HG03457 (cell line): ENCODE measurements around the gene ITGA3.
"Not testable (repeated sequence)": the region's sequence is repeated elsewhere in the genome, so short reads cannot be mapped to it uniquely, and the experiment has no call there.

Experiments used
- ATAC-seq: cut with Tn5 transposase; IDR thresholded peaks from one replicate; pipeline ENCODE4 v1.9.1; 2021; ENCODE audit warnings: moderate number of reproducible peaks; ENCODE audit not compliant: unreplicated experiment

The ITGA3 gene

DNA sequence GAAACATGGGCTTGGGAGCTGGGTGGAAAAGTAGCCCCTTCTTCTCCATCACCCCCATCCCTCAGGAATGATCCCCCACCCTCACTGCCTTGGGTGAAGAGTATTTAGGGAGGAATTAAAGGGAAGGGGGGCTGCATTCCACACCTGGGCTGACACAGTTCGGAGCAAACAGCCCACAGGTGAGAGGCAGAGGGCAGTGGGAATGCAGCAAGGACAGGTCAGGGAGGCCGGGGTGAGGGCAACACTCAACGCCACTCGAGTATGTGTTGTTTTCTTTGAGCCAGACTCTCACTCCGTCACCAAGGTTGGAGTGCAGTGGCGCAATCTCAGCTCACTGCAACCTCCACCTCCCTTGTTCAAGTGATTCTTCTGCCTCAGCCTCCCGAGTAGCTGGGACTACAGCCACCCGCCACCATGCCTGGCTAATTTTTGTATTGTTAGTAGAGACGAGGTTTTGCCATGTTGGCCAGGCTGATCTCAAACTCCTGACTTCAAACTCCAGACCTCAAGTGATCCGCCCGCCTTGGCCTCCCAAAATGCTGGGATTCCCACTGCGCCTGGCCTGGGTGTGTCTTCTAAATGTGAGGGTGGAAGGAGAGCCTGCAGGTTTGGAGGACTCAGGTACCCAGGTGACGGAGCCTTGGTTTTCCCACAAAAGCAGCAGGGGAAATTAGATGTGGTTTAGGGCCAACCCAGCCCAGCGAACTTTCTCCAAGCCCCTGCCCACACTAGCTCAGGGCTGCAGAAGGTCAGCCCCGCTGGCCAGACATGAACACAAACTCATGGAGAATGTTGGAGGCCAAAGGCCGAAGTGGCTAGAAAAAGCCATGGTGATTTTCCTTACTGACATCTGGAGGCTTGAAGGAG is 21.2 kb upstream of the ITGA3 start:
- ATAC-seq = no peak

DNA sequence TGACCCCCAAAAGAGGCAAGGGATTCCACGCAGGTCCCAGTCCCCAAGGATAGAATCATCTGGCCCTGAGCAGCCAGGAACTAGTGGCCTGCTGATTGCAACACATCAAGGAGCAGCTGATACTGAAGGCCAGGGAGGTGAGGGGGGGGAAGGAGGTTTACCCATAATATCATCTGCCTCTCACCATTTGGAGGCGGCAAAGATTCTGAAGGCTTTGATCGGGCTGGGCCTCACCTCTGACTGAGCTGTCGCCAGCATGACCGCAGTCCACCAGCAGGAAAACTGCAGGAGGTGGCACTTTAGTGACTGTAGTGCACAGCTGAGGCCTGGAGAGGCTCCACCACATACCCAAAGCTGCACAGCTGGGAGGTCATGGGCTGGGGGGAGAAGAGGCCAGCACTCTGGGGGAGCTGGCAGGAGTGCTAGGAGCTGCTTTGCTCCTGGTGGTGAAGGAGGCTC is 20.5 kb upstream of the ITGA3 start:
- no peak for ATAC-seq

DNA sequence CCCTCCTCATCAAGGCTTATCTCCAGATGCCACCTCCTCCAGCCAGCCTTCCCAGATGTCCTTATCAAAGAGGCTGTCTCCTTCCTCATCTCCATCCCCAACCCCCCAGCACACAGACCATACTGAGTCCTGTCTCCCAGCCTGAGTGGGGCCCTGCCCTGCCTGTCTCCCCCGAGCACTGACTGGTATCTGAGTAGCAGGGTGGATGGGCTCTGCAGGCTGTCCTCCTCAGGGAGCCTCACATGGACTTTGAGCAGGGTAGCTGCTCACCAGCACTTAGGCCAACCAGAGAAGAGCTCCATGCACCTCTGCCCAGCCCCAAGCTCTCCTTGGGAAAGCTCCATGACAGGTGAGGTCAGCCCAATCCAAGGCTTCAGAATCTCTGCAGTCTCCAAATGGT is 20.0 kb upstream of the ITGA3 start:
- no peak for ATAC-seq

DNA sequence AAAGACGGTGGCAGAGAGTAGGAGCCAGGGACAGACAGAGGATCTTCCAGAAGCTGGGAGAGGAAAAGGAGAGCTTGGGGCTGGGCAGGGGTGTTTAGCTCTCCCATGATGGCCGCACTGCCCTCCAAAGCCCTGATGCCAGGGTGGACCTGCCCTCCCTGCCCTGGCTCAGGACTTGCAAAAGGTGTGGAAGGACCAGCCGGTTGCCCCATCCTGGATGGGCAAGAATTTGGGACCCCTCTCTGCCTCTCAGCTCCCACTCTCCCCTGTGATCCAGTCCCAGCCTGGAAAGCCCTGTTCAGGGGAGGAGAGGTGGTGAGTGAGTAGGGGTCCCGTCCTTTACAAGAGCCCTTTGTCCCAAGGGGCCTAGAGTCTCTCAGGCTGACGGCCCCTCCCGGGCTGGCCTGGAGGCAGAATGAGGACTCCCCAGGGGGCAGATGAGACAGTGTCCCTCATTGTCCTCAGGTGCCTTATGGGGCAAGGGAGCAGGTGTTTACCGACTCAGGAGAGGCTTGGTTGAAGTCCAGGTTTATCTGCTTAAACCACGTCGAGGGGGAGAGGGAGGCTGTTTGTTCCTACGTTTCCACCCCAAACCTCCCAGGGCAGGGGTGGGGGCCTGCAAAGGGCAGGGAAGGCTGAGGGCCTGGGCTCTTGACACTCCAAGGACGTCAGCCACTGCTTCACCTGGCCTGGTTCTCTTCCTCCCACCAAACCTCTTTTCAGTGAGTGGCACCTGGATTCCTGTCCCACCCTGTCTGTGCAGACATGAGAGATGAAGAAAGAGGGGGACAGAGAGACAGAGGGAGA is 19.3 kb upstream of the ITGA3 start:
- ATAC-seq = no peak

DNA sequence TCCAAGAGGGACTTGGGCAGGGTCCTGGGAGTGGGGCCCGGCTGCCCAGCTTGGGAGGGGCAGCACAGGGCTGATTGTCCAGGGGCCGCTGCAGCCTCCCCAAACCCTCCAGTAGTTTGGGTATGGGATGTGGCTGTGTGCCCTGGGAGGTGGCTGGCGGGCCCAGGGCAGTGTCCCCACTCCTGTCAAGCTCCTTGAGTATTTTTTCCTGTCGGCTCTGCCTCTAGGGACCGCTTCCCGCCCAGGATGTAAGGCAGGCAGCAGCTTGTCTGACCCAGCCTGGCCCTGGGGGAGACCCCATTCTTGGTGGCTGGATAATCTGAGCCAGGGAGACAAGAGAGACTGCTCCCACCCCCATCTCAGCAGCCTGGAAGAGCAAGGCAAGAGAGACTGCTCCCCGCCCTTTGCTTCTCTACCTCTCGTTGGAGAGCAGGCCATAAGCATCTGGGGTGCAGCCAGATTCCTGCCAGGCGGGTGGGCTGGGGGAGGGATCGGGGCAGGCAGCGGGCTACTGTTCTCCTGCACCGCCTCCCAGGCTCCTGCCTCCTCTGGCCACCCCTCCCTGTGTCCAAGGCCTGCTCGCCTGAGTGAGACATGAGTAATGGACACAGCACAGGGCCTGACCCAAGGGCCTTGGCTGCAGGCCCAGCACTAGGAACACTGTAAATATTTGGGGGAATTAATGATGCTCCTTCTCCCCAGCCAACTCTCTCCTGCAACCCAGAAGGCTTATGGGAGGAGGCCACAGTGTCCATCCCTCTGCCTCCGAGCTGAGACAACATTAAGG is 18.4 kb upstream of the ITGA3 start:
- no peak for ATAC-seq

DNA sequence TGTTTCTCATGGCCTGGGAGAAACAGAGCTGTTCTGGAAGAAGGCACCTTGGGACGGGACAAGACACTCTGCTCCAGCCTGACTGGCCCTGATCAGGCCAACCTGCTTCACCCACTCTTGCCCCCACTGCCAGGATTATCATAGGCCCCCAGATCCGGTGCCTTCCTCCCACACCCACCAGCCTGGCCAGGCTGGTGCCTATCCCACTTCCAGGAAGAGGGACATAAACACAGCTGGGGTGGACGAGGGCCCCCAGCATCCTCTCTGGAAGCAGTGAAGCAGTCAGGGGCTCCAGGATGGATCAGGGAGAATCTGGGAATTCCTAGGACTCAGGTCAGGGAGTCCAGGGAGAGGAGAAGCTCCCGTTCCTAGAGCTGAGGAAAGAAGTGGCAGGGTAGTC is 16.9 kb upstream of the ITGA3 start:
- no peak for ATAC-seq

DNA sequence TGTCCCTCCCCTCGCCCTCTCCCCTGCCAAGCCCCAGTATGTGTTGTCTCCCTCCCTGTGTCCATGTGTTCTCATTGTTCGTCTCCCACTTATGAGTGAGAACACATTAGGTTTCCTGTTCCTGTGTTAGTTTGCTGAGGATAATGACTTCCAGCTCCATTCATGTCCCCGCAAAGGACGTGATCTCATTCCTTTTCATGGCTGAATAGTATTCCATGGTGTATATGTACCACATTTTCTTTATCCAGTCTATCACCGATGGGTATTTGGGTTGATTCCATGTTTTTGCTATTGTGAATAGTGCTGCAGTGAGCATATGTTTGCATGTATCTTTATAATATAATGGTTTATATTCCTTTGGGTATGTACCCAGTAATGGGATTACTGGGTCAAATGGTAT is 15.4 kb upstream of the ITGA3 start:
- ATAC-seq = not testable (repeated sequence)

DNA sequence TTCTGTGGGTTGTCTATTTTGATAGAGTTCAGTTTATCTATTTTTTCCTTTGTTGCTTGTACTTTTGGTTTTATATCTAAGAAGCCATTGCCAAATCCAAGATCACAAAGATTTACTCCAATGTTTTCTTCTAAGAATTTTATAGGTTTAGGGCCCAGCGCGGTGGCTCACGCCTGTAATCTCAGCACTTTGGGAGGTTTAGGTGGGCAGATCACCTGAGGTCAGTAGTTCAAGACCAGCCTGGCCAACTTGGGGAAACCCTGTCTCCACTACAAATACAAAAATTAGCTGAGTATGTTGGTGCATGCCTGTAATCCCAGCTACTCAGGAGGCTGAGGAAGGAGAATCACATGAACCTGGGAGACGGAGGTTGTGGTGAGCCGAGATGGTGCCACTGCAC is 13.7 kb upstream of the ITGA3 start:
- ATAC-seq = no peak

DNA sequence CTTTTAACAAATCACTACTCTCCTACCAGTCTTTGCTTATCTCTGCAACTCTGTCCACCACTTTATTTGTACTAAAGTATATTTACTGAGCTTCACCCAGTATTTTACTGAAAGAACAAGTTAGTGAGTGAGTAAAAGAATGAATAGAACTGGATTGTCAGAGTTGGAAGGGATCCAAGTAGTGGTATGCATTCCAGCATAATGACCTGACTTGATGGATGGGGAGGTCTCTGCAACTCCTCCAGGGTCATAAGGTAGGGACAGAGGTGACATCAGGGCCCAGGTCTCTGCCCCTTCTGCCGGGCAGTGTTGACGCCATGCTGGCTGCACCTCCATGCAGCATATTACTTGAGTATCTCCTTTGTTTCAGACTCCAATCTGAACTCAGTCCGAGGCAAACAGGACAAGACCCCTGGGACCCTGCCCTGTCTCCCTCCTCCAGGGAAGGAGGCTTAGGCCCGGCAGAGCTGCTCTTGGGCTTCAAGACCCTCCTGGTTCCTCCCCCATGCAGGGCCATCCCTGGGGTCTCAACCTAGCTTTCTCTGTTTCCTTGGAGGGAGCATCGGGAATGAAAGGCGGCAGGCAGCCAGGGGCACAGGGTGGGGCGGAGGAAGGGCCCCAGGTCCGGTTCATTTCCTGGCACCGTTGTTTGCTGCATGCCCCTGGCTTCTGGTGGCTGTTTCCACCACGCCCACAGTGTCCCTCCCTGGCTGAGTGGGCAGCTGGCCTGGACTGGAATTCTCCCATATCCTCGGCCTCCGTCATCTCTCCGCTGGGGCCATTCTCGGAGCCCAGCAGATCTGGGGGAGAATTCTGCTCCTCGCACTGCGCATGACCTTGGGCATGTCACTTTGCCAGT is 12.4 kb upstream of the ITGA3 start:
- no peak for ATAC-seq

DNA sequence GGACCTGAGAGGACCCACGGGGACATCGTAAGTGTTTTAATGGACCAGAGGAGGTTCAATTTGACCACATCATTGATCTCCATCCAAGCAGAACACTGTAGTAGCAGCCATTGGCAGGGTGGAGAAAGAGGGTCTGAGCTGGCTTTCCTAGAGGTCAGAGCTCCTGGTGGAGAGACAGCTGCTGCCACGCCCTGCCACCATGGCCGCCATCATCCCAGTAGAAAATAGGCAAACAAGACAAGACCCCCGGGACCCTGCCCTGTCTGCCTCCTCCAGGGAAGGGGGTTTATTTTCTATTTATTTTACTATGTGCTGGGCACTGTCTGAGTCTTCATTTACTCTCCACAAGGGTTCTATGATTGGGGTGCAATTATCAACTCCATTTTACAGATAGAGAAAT is 11.4 kb upstream of the ITGA3 start:
- ATAC-seq = no peak

DNA sequence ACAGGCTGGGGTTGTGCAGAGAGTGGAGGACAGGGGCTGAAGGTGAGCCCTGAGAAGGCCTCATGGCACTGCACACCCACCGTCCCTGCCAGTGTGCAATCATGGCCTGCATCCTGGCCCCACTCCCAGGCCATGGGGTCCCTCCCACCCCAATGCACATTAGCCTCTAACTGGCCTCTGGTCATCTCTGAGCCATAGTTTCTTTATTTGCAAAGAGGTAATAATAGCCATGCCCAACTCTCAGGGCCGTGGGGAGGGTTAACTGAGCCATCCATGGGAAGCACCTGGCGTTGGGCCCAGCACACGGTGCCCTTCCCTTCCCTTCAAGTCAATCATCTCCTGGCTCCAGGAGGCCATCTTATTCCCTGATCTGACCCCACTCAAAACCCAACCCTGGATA is 10.8 kb upstream of the ITGA3 start:
- ATAC-seq = no peak

DNA sequence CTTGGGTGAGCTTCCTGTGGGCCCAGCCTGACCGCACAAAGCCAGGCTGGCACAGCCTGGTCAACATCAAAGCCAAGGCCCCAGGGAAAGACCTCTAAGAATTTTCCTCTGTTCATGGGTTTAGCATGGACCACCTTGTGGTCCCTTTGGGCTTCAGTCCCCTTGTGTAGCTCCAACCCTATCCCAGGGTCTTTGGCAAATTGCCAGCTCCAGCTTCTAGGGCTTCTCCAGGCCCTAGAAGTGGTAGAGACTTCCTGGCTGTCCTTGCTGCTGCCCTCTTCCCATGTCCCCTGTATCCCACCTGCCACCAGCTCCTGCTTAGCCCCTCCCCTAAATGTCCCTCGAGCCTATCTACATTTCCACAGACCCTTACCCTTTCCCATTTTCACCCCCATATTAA is 9.7 kb upstream of the ITGA3 start:
- no peak for ATAC-seq

DNA sequence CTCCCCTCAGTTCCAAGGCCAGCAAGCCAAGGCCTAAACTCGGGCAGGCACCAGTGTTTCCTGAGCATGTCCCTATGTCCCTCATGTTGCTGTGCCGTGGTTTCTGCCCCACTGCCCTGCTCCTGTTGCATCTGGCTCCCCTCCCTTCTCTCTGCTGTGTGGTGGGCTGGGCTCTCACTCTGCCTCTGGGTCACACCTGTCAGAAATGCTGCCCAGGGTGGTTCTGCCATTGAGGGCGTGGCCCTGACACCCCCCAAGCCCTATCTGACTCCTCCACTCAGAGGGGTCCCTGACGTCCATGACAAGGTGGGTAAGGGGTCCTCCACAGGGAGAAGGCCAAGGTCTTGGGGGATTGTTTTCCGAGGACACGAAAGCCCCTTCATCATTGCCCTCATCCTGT is 9.2 kb upstream of the ITGA3 start:
- no peak for ATAC-seq

DNA sequence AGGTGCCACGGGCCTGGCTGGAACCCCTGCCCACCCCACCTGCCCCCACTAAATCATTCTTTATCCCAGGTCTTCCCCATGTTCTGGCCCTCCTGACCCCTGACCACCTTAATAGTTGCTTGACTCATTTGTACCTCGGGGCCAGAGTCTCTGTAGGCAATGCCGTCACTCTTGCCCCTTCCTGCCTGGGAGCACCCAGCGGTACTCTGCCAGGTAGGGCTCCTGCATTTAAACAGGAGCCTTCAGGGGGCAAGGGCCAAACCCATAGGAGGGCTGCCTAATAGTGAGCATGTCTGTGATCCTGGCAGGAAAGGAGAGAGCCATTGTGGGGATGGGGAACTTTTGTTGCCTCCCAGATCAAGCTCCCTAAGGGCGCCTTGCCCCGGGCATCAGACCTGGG is 8.8 kb upstream of the ITGA3 start:
- ATAC-seq = no peak

DNA sequence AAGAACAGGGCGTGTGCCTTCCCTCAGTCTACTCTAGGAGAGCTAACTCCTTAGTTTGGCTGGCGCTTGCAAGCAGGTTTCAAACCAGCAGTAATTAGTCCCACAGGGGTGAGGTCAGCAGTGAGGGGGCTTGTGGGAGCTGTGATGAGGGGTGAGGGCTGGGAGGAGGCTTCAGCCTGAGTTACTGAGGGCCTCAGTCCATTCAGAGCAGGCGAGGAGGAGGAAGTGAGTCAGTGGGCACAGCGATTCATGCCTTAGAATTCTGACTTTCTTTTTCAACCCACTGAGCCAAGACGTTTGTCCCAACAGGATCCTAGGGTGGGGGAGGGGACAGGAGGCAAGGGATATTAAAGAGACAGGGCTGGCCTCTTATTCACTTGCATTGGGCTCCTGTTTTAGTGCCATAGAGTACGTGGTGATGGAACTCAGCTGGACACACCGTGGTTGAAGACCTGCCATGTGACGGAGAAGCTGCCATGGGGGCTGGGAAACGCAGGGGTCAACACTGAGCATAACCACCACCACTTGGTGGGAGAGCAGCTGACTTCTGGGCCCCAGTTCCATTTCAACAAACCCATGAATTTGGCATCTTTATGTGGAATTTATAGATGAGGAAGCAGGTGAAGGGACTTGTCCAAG is 8.3 kb upstream of the ITGA3 start:
- no peak for ATAC-seq

DNA sequence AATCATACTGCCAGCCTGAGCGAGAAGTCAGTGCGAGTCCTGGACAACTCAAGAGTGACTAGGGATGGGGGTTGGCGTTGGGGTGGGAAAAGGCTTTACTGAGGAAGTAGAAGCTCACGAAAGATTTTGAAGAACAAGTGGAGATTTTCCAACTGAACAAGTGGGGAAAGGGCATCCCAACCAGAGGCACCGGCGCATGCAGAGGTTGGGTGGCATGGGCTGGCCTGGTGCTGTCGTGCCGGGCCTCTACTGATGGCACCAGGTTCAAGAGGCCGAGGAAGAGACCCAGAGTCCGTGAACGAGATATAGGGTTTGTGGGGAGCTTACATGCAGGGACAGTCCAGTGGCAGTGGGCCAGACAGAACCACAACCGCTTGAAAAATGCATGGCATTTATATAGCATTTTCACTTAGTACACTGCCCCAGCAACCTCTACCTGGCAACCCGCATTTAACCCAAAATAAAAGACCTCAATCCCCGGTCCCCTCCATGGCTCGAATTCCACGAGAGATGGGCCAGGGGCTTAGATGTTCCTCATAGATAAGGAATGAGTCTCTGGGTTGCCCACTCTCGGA is 7.7 kb upstream of the ITGA3 start:
- no peak for ATAC-seq

DNA sequence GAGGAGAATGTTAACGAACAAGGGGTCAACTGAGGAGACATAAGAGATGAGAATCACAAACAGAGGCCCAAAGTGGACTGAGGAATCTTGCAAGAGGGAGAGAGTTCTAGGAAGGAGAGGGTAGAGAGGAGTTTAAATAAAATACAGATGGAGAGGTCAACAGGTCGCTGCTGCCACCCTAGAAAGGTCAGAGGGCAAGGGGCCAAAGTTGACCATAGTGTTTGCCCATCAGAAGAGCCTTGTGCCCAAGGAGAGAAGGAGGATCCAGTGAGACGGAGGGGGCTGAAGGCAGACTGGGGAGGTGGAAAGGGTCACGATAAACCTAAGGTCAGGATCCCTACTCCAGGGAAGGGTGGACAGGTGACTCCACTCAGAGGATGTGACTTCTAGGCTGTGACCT is 6.9 kb upstream of the ITGA3 start:
- no peak for ATAC-seq

DNA sequence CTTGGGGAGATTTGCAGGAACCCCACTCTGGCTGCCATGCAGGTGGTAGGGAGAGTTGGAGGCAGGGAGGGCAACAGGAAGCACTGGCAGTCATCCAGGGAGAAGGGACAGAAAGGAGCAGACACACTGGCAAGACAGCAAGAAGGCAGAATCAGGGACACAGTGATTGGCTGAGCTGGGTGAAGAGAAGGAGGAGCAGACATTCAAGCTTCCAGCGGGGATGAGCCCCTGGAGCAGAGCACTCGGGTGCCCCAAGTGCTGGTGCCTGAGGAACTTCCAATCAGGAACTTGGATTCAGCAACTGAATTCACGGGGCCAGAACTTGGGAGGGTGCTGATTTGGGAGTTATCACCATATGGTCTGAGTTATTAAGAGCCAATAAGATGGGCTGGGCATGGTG is 6.3 kb upstream of the ITGA3 start:
- no peak for ATAC-seq

DNA sequence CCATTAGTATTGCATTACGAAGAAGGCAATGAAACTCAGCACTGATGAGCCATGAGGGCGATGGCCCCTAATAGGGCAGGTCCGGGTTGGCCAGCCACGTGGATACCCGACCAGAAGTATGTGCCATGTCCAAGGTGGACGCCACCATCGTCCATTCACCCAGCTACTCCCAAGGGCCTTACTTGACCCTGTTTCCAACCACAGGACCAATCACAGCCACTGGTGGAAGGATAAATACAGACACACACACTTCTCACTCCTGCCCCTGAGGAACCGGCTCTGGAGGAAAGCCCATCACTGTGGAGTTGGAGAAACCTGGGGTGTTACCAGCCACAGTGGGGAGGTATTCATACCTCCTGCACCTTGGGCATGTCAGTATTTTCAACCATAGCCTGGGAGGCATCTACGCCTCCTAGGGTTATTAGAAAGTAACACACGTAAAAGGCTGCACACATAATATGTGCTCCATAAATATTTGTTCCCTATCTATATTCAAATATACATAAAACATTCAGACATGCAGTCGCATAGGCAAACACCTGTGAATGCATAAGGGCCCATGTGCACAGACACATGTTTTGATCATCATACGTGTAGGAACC is 5.4 kb upstream of the ITGA3 start:
- no peak for ATAC-seq
